ENCODE data around the gene CEP97. TPM values are rescaled to one million over a fixed set of nuclear protein-coding genes. Genes with fewer than 3 reads are reported as not detected.
"Not testable (repeated sequence)": the region's sequence is repeated elsewhere in the genome, so short reads cannot be mapped to it uniquely, and the experiment has no call there.

Gene CEP97
- total RNA-seq, 2 donors from 2014 or later, result 6.5 to 7.0 TPM

DNA sequence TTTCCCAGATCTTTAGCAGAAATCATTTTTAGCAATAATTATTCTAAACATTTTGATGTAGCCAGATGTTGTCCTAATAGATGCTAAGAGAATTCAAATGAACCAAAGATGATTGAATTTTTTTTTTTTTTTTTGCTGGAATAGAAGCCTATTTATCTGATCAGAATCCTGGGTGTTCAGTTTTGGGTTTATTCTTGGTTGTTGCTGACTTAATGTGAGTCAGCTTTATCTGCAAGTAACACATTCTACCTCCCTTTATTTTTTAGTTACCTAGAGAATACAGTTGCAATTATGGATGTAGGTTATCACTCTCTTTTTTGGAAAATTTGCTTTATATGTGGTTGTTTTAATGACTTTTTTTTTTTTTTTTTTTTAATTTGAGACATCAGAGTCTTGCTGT is 6.4 kb downstream of the CEP97 start:
- H3K4me3 ChIP-seq, result no peak overlapping the region
- DNase-seq (ENCODE audit: low spot score), result no peak
- TF ChIP-seq, protein P1, sequence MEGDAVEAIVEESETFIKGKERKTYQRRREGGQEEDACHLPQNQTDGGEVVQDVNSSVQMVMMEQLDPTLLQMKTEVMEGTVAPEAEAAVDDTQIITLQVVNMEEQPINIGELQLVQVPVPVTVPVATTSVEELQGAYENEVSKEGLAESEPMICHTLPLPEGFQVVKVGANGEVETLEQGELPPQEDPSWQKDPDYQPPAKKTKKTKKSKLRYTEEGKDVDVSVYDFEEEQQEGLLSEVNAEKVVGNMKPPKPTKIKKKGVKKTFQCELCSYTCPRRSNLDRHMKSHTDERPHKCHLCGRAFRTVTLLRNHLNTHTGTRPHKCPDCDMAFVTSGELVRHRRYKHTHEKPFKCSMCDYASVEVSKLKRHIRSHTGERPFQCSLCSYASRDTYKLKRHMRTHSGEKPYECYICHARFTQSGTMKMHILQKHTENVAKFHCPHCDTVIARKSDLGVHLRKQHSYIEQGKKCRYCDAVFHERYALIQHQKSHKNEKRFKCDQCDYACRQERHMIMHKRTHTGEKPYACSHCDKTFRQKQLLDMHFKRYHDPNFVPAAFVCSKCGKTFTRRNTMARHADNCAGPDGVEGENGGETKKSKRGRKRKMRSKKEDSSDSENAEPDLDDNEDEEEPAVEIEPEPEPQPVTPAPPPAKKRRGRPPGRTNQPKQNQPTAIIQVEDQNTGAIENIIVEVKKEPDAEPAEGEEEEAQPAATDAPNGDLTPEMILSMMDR (IDR thresholded peaks at IDR 0.05), result no peak
- no peaks in the 10 kb centered on the region for H3K27me3 ChIP-seq
- H3K27ac ChIP-seq, result no peak overlapping the region
- H3K4me1 ChIP-seq, result peaks cover 0 to 3% of the 10 kb centered on the region in 2 donors
- H3K9me3 ChIP-seq, result no peaks in the 10 kb centered on the region
- H3K36me3 ChIP-seq, result peaks cover 47% of the 10 kb centered on the region

DNA sequence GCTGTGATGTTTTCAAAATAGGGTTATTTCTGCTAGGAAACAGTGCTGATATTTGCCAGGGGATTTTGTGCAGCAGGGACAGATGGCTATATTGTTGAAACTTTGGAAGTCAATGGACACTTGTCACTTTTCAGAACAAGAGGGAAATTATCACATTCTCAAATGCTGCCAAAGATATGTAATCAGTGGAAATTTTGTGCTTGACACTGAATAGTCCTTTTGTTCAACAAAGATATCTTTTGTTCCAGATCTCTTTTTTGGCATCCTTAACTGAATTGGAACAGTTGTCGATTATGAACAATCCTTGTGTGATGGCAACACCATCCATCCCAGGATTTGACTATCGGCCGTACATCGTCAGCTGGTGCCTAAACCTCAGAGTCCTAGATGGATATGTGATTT is 7.8 kb downstream of the CEP97 start:
- Histone ChIP-seq H3K36me3 (peaks cover 57% of the 10 kb centered on the region), H3K4me3 (no peak overlapping the region), H3K27me3 (no peaks in the 10 kb centered on the region), H3K27ac (no peak overlapping the region), H3K9me3 (no peaks in the 10 kb centered on the region), H3K4me1 (no peaks in the 10 kb centered on the region)
- TF ChIP-seq, protein P1 (IDR thresholded peaks at IDR 0.05), result no peak
- DNase-seq (ENCODE audit: low spot score), result no peak

DNA sequence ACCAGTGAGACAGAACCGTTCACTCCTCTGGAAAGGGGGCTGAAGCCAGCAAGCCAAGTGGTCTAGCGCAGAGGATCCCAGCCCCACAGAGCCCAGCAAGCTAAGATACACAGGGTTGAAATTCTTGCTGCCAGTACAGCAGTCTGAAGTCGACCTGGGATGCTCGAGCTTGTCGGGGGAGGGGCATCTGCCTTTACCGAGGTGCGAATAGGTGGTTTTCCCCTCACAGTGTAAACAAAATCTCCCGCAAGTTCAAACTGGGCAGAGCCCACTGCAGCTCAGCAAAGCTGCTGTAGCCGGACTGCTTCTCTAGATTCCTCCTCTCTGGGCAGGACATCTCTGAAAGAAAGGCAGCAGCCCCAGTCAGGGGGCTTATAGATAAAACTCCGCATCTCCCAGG is 11.4 kb downstream of the CEP97 start:
- TF ChIP-seq, protein P1 (IDR thresholded peaks at IDR 0.05), result no peak
- Histone ChIP-seq H3K9me3 (no peaks in the 10 kb centered on the region), H3K4me1 (no peaks in the 10 kb centered on the region), H3K27ac (no peak overlapping the region), H3K36me3 (peaks cover 57% of the 10 kb centered on the region), H3K27me3 (no peaks in the 10 kb centered on the region), H3K4me3 (no peak overlapping the region)
- DNase-seq (ENCODE audit: low spot score), result no peak

DNA sequence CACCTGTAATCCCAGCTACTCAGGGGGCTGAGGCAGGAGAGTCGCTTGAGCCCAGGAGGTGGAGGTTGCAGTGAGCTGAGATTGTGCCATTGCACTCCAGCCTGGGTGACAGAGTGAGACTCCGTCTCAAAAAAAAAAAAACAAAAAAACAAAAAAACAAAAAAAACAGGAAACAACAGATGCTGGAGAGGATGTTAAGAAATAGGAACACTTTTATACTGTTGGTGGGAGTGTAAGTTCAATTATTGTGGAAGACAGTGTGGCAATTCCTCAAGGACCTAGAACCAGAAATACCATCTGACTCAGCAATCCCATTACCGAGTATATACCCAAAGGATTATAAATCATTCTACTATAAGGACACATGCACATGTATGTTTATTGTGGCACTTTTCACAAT is 17.5 kb downstream of the CEP97 start:
- H3K36me3 ChIP-seq, result not testable (repeated sequence)

DNA sequence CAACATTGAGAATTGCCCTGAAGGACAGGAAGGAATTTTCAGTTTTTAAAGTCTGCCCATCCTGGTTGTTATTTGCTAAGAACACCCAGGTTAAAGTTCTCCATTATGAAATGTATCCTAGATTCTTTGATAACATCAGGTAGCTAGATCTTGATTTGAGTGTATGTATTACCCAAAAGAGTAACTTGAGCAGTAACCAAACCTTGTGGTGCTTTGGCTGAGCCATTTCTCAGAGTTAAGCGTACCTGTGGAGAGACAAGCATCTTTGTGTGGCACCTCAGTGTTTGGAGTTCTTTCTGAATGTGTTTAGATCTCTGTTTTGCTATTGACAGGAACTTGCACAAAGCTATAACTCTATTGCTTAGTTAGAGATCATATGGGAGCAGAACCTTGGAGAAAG is 20.4 kb downstream of the CEP97 start:
- Histone ChIP-seq H3K4me3 (no peak overlapping the region), H3K4me1 (no peaks in the 10 kb centered on the region), H3K27ac (no peak overlapping the region), H3K36me3 (no peaks in the 10 kb centered on the region), H3K27me3 (no peaks in the 10 kb centered on the region), H3K9me3 (no peaks in the 10 kb centered on the region)
- DNase-seq (ENCODE audit: low spot score), result no peak
- TF ChIP-seq, protein P1 (IDR thresholded peaks at IDR 0.05), result no peak

More for the DNA sequence above, 17.5 kb downstream of the CEP97 start:
- not testable (repeated sequence) for H3K27me3 ChIP-seq; DNase-seq (ENCODE audit: low spot score); H3K9me3 ChIP-seq; H3K4me1 ChIP-seq; H3K27ac ChIP-seq; H3K4me3 ChIP-seq

DNA sequence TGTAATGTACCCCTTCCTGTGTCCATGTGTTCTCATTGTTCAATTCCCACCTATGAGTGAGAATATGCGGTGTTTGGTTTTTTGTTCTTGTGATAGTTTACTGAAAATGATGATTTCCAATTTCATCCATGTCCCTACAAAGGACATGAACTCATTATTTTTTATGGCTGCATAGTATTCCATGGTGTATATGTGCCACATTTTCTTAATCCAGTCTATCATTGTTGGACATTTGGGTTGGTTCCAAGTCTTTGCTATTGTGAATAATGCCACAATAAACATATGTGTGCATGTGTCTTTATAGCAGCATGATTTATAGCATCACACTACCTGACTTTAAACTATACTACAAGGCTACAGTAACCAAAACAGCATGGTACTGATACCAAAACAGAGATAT is 21.5 kb downstream of the CEP97 start:
- not testable (repeated sequence) for H3K27me3 ChIP-seq; H3K36me3 ChIP-seq; H3K4me3 ChIP-seq; DNase-seq (ENCODE audit: low spot score); H3K9me3 ChIP-seq; H3K4me1 ChIP-seq; H3K27ac ChIP-seq

DNA sequence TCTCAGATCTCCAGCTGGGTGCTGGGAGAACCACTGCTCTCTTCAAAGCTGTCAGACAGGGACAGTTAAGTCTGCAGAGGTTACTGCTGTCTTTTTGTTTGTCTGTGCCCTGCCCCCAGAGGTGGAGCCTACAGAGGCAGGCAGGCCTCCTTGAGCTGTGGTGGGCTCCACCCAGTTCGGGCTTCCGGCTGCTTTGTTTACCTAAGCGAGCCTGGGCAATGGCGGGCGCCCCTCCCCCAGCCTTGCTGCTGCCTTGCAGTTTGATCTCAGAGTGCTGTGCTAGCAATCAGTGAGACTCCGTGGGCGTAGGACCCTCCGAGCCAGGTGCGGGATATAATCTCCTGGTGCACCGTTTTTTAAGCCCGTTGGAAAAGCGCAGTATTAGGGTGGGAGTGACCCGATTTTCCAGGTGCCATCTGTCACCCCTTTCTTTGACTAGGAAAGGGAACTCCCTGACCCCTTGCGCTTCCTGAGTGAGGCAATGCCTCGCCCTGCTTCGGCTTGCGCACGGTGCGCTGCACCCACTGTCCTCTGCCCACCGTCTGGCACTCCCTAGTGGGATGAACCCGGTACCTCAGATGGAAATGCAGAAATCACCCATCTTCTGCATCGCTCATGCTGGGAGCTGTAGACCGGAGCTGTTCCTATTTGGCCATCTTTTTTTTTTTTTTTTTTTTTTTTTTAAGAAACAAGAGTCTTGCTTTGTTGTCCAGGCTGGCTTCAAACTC is 29.1 kb downstream of the CEP97 start:
- not testable (repeated sequence) for H3K27me3 ChIP-seq; DNase-seq (ENCODE audit: low spot score); H3K27ac ChIP-seq; H3K4me3 ChIP-seq; H3K4me1 ChIP-seq; H3K9me3 ChIP-seq
- H3K36me3 ChIP-seq, result peaks cover 17% of the 10 kb centered on the region

All from right atrium auricular region (tissue), 2 donors.